Hematopoietic multipotent progenitor cell treated with erythropoietin and hydrocortisone succinate and interleukin-3 and kit ligand, for 6 days (in vitro differentiated cells): ENCODE results near the gene PRSS57.
"Not testable (repeated sequence)": the region's sequence is repeated elsewhere in the genome, so short reads cannot be mapped to it uniquely, and the experiment has no call there.

Experiments
- DNase-seq: peaks from one replicate; pipeline ENCODE4 v3.0.0-alpha.2; 2015

The PRSS57 gene

GRCh38 chr19:722553-723101, 27.4 kb upstream of the PRSS57 start:
- no peak for DNase-seq

- DNase-seq: no peak
Observed at GRCh38 chr19:720345-721160, 25.3 kb upstream of the PRSS57 start.

GRCh38 chr19:719636-720344, 24.5 kb upstream of the PRSS57 start:
- no peak for DNase-seq

- DNase-seq: no peak
Observed at GRCh38 chr19:718991-719512, 23.8 kb upstream of the PRSS57 start.

GRCh38 chr19:718251-718951, 23.1 kb upstream of the PRSS57 start:
- DNase-seq: no peak

GRCh38 chr19:715347-715746, 20.1 kb upstream of the PRSS57 start:
- no peak for DNase-seq

GRCh38 chr19:711254-711653, 16.0 kb upstream of the PRSS57 start:
- no peak for DNase-seq

- DNase-seq: no peak
Observed at GRCh38 chr19:710767-711166, 15.5 kb upstream of the PRSS57 start.

GRCh38 chr19:709965-710571, 14.8 kb upstream of the PRSS57 start:
- DNase-seq: no peak

GRCh38 chr19:709196-709964, 14.1 kb upstream of the PRSS57 start:
- no peak for DNase-seq

- DNase-seq: peak; percentile 43
Observed at GRCh38 chr19:708154-709143, 13.2 kb upstream of the PRSS57 start, which contains the start of gene PALM. Gene PALM, plus strand, starts transcription at chr19:708935. Its CDS starts 212 bp downstream, at chr19:709147.

GRCh38 chr19:704447-704741, 9.1 kb upstream of the PRSS57 start:
- DNase-seq: no peak

- peak; percentile 97 for DNase-seq
Observed at GRCh38 chr19:703651-704446, 8.6 kb upstream of the PRSS57 start.

GRCh38 chr19:703329-703650, 8.0 kb upstream of the PRSS57 start:
- no peak for DNase-seq

- not testable (repeated sequence) for DNase-seq
Observed at GRCh38 chr19:702847-703246, 7.6 kb upstream of the PRSS57 start.

GRCh38 chr19:699885-700284, 4.6 kb upstream of the PRSS57 start:
- peak; percentile 73 for DNase-seq

- peak; percentile 45 for DNase-seq
Observed at GRCh38 chr19:698529-698928, 3.3 kb upstream of the PRSS57 start.

GRCh38 chr19:694481-695351, 536 bp downstream of the PRSS57 start:
- DNase-seq: no peak

GRCh38 chr19:690203-690602, 5.0 kb downstream of the PRSS57 start:
- no peak for DNase-seq
